HG03159 (cell line): ENCODE measurements around the gene AGTRAP.

Experiments used
- ATAC-seq: cut with Tn5 transposase; IDR thresholded peaks from one replicate; pipeline ENCODE4 v1.9.1; 2021; ENCODE audit warnings: mild to moderate bottlenecking, moderate library complexity; ENCODE audit not compliant: unreplicated experiment

AGTRAP gene, protein sequence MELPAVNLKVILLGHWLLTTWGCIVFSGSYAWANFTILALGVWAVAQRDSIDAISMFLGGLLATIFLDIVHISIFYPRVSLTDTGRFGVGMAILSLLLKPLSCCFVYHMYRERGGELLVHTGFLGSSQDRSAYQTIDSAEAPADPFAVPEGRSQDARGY

DNA sequence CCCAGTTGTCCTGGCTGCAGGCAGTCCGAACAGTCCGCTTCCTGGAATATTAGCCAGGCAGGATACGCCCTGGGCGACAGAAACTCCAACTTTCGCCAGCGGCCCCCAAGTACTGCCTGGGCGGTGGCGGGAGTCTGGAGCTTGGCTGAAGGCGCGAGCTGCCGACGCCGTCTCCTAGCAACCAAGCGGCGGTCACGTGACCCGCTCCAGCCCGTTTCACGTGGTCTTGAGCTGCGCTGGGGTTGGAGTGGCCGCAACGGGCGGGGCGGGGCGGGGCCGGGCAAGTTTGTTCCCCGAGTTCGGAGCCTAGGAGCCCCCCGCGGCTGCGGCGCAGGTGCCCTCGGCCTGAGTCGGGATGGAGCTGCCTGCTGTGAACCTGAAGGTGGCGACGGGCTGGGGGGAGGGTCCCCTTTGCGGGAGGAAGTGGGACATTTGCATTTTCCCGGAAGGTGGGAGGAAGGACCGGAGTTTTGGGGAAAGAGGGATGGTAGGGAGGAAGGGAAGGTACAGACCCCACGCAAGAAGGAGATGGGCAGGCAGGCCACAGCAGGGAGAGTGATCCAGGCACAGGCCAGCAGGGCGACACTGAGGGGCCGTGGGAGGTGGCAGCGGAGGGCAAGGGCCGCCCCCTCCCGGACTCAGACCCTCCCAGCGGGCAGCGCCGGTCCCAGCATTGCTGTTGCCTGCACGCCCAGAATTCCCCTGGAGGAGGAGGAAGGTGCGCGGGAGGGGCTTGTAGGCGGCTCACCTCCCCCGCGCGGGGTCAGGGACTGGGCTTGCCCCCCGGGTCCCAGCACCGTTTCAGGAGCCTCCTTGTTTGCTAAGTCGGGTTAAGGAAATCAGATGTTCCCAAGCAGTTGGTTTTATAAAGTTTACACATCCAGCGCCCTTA lies at the start of gene AGTRAP:
AGTRAP (plus strand) TSS at position 283 of the 892 bp plus-strand sequence; CDS start at position 356, 73 bp downstream.
- ATAC-seq: peak; percentile 61

DNA sequence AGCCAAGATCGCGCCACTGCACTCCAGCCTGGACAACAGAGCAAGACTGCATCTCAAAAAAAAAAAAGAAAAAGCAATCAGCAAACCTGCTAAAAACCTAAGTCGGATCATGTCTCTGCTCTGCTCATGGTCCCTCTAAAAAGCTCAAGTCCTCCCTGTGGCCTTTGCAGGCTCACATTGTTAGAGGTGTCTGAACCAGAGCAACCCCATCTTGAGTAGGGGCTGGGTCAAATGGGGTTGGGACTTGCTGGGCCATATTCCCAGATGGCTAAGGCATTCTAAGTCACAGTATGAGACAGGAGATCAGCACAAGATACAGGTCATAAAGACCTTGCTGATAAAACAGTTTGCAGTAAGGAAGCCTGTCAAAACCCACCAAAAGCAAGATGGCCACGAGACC lies 47.4 kb upstream of the AGTRAP start:
- no peak for ATAC-seq

DNA sequence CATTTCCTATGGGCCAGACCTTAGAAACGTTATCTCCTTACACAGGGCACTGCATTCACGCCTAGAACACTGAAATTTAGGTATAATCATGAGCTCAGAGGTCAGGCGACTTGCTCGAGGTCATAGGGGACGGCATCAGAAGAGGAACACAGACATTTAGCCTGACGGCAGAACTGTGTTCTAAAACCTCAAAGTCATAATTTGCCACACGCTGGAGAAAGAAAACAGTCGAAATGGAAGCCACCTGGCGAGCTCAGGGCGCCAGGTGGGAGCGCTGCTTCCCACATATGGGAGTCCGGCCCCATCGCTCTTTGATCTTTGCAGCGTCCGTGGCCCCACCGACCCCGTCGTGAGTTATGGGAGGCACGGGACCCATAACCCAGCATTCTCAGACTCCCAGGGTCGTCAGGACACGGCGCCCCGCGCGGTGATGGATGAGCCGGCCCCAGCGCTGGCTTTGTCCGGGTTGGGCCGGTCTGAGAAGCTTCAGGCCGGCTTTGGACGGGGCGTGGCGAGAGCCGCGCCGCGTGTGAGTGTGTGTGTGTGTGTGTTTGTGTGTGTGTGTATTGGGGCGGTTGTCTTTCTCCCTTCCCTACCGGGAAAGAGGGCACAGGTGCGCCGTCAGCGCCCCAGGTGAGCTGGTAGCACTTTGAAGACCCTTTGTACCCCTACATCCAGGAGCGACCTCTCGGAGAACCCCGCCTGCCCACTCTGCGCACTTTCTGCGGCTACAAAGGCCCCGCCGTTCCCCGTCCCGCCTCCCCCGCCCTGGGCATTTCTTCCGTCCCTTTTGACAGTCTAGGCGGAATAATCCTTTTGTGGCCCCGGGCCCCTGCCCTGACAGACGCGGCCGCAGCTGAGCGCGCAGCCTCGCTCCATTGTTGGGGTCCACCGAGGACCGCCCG lies 45.3 kb upstream of the AGTRAP start:
- ATAC-seq: no peak

DNA sequence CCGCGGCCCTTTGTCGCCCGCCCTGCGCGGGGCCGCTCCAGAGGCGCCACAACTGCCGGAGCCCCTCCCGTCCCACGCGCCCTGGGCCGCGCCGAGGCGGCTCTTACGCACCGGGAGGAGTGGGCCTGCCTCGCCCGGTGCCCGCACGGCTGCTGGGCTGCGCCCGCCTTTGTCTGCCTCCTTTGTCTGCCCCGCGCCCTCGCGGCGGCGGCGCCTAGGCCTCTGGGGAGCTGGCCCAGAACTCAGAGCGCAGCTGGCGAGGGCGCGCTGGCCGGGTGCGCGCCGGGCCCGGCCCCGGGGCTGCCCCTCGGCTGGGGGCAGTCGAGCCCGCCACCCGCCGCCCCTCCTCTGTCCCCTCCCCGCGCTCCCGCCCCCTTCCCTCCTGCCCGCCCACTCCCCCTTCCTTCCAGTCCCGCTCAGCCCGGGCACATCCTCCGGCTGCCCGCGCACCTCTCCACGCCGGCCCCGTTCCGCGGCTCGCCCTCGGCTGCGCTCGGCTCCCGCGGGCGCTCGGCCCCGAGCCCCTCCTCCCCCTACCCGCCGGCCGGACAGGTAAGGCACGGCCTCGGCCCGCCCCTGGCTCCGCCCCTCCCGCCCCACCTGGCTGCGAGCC lies 44.5 kb upstream of the AGTRAP start, which contains the start of gene DRAXIN:
DRAXIN (plus strand) TSS at position 409 of the 613 bp plus-strand sequence. CDS start 14,549 bp downstream, outside the sequence.
- ATAC-seq: no peak

DNA sequence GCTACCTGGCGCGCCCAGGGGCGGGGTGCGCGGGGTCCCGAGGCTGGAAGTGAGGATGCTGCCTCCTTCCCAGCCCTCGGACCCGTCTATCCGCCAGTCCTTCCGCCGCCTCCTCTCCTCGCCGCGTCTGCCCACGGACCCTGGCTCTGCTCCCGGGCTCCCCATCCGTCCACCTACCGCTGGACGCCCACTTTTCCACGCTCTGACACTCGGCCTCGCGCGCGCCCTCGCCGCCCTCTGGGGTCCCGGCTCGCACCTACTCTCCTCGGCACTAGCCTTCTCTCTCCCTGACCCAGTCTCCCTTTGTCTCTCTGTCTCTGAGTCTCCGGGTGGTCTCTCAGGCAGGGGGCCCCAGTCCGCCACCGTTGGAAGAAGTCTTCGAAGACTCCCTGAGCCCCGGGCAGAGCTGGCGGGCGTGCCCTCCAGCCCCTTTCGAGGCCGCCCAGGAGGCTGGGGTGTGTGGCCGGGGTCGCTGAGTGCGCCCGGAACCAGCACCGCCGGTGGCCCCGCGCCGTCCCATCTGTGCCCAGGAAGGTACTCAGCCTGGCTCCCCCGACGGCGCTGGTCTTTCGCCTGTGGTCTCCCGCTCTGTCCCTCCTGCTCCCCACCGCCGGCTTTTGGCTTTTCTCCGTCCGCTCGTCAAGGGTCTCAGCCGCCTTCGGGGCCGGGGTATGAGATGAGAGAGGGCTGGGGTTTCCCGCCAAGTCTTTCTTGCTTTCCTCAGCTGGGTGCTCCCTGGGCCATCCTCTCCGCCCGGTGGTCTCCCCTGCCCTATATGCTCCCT lies 43.8 kb upstream of the AGTRAP start:
- no peak for ATAC-seq

DNA sequence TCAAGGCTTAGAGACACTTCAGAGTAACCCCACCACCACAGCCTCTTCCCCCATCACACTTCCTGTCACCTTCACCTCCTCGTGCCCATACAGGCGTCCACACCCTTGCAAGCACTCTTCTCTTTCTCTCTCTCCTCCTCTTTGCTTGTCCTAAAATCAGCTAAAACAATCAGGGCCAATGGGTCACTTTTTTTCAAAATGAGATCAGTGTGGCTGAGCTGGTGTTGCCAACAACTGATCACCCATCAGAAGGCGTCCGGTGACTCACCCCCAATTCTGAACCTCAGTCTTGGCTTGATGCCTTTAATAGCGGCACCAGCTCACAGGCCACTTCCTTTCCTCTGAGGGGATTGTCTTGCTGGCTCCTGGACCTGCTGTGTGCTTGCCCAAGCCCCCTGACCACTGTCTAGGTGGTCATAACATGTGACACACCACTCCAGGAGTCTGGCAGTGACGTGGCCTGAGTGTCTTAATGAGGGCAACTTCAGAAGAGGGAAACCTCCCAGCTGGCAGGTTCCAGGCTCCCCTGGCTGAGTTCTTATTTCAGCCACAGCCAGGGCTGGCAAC lies 42.8 kb upstream of the AGTRAP start:
- ATAC-seq: no peak

DNA sequence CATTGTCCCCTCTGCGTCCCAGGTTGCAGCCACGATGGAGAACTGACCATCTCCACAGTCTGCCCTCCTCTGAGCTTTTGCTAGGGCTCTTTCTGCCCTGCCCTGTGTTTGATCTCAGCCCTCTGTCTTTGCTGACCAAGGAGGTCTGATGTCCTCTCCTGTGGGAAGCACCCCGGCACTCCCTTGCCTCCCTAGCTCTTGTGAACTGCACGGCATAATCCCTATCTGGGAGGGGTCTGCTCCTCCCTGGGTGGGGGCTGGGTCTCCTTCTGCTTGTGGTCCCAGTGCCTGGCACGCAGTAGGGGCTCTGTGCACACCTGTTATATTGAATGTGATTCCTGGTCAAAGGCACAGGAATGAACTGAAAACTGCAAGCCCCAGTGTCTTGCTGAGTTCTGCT lies 42.0 kb upstream of the AGTRAP start:
- ATAC-seq: no peak

DNA sequence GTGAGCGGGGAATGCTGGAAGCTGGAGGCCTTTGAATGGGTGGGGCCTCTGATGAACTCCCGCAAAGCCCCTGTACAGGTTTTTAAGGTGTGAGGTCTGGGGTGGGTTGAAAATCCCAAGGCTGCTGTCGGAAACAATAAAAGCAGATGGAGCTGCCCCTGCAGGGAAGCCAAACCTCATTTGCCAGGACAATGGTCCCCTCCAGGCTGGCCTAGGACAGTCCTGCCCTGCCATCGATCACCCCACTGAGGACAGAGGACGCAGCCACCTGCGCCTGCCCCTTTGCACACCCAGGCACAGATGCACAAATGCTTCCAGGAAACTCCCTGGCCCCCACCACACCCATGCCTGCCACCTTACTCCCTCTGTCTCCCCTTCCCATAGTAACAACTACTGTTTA lies 40.1 kb upstream of the AGTRAP start:
- no peak for ATAC-seq

DNA sequence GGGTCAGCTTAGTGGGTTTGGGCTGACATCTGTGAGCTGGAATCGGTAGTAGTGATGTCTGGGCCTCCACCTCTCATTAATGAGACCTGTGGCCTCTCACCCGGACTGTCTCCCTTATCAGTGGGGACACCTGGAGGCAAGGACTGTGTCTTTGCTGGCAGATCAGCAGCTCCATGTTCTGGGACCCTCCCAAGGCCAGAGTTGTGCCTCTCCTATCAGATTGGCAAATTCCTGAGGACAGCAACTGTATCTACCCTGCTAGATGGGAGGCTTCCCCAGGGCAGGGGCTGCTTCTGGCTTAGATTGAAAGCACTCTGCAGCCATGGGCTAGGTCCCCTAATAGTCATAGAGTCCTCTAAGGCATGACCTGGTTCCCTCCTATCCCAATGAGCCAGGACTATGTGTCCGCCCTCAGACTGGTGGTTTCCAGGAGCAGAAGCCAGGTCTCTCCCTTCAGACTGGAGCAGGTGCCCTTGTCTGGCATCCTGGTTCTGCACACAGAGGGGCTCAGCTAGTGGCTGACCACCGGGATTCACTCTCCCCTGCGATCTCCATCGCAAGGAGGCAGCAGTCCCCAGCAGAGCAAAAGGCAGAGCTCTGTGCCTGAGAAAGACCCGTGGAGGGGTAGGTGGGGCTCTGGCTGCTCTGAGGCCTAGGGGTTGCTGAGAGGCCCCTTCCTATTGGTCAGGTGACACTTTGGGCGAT lies 38.6 kb upstream of the AGTRAP start:
- no peak for ATAC-seq

DNA sequence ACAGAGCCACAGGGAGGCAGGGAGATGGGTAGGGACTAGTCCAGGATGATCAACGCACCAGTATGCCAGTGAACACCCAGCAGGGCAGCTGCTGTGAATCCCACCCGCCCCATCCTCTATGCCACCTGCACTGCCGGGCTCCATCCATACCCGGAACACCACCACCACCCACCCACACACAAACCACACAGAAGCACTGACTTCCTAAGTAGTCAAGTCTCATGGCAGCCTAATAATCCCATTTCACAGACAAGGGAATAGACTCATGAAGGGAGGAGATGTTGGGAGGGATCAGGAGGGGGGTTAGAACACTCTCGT lies 38.1 kb upstream of the AGTRAP start:
- ATAC-seq: no peak

DNA sequence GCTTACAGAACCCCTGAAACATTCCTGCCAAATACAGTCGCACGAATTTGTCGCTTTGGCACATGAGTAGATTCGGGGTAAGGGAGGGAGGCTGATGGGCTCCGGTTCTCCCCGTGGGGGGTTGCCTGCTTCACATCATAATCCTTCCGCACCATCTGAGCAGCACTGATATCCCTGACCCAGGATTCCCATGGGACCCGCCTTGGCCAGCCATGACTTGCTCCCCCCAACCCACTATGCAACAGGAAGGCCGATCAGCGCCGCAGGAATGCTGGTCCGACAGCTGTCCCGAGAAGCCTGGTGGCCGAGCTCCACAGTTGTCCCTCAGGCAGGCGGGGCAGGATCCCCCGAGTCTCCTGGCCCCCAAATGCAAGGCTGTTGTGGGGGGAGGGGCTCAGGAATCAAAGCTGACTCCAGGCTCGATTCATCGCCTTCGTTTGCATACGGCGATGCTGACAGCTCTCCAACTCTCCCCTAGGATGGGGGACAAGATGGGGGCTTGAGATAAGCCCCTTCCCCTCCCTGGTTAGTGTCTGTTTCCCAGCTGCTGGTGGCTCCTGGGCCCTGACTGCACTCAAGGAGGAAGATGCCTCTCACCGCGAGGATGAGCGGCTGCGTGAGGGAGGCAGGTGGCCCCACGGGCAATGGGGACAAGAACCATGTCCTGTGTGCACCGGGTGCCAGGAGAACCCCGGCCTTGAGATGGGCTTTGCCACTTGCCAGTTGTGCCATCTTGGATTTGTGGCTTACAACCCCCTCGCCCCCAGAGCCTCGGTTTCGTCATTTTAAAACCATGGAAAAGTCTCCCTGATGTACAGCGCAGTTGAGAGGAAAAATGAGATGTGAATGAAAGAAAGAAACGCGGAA lies 35.1 kb upstream of the AGTRAP start:
- ATAC-seq: no peak

DNA sequence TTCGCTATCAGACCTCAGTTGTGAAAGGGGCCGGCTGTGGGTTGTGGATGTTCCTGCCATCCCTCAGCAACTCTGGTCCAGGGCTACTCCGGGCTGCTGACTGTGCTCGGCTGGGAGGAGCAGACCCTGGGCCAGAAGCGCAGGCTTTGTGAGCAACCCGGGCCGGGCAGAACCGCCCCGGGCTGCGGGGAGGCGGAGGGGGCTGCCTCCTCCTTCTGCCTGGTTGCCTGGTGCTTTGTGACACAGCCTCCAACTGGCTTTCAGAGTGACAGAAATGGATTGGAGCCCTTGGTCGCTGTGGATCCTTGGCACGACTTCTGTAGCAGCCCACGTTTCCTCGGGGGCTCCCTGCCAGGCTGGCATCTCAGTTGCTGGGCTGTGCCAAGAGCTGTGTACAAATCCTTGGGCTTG lies 34.4 kb upstream of the AGTRAP start:
- no peak for ATAC-seq

DNA sequence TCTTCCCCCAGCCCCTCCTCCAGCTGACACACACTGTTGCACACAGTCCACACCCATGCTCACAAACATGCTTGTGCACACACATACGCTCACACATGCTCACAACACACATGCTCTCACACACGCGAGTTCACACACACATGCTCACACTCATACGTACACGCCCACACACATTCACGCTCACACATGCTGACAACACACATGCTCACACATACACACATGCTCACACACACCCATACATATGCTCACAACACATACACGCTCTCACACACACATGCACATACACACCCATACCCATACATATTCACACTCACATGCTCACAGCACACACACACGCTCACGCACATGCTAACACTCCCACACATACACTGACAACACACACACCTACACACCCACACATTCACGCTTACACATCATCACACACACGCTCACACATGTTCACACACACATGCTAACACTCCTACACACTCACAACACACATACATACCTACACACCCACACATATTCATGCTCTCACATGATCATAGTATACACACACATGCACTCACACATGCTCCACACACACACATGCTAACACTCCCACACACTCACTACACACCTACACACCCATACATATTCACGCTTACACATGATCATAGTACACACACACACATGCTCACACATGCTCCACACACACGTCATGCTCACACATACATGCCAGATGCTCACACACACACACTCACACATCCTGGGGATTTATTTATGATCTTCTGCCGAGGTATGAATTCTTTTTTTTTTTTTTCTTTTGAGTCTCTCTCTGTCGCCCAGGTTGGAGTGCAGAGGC lies 33.7 kb upstream of the AGTRAP start:
- no peak for ATAC-seq

DNA sequence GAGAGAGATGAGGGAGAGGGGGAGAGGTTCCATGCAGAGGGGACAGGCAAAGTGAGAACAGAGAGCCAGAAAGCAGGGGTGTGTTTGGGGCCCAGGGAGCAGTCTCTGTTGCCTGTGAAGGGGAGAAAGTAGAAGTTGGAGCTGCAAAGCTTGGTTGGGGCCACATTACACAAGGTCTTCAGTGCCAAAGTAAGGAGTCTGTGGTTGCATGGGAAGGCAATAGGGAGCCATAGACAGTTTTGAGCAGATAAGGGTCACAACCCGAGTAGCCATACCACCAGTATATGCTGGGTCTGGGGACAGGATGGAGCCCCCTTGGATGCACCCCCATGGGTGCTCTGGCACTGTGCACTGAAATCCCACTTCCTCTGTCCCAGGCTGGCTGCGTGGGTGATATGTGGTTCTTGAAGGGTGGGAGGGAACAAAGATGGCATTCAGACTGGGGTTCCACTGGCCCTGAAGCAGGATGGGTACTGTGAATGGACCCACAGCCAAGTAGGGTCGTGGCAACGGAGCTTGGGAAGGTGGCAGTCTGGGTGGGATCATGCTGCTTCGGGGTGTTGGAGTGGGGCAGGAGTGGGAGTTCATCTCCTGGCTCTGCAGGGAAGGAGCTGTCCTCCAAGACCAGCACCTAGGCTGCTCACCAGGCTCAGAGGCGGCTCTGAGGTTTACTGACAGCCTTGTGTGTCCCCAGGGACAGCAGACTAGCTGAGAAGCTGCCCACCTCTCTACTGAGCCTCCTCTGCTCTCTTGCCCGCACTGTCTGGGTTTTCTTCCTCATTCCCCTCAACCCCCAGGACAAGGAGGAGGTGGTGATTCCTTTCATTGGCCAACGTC lies 32.4 kb upstream of the AGTRAP start:
- ATAC-seq: no peak

DNA sequence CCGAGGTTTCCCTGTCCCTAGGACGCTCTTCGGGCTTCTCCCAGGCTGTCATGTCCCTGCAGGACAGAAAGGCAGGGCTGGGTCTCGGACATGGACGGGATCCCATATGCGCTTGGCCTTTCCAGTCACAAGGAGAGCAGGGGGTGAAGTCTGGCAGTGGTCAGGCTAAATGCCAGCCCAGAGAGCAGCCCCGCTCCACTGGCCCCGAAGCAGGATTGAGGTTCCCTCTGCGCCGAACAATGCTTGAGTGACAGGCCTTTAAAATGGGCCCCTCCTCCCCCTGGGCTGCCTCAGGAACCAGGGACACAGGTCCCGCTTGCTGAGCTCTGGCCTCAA lies 31.8 kb upstream of the AGTRAP start:
- ATAC-seq: no peak

DNA sequence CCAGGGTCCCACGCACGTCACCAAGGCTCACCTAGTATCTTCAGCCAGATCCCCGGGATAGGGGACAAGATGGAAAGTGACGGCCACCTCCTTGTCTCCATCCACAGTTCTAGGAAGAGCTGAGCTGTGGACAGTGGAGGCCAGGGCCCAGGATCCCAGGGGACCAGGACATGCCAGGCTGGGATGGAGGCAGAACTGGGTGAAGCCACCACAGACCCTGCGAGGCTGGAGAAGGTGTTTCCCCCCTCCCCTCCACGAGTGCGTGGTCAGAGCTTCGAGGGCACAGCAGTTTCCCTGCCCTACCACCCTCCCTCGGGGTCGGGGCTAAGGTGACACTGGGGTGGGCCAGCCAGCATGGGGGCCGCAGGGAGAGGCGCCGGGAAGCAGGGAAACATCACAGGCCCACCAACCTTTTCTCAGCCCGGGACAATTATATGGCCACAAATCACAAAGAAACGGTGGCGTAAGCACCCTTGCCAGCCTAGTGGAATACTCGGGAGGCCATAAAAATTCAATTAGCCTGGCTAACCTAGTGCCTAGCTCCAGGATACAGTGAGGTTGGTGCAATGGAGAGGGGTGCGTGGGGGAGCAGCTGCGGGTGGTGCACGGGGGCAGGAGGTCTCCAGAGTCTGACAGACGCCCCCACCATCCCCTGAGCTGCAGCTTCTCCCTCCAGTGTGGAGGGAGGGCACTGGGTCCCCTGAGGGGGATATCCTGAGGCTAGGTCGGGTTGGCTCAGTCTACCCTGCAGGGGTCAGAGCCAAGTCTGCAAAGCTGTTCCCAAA lies 31.1 kb upstream of the AGTRAP start:
- ATAC-seq: no peak
